IMR-90 (cell line): ENCODE results near the gene XRN2. TPM values are rescaled to one million over a fixed set of nuclear protein-coding genes. Genes with fewer than 3 reads are reported as not detected.
A peak's percentile ranks its signal among the peaks of the same experiment; 100 is the strongest.

Experiments used
- ATAC-seq: fragments of 200-7000 bp; cut with Tn5 transposase; 2 replicates; pipeline ENCODE4 v1.9.1; 2020; ENCODE audit warnings: low read depth, mild to moderate bottlenecking, moderate library complexity
- BruUV-seq: library from RNA; stranded (reverse); fragments of 400-500 nt; replicated peaks from 2 replicates; lab custom pipeline; 2021; lab: Mats Ljungman, UMichigan
- CTCF ChIA-PET: fragments of 300-600 bp; formaldehyde crosslinking; extraction: SDS; loops from one replicate; lab custom pipeline; 2021; ENCODE audit warnings: antibody characterized with exemption; lab: Yijun Ruan, JAX
- POLR2A ChIA-PET: fragments of 300-600 bp; sonication (Branson Sonifier 250); formaldehyde crosslinking; loops from one replicate; lab custom pipeline; 2022; ENCODE audit warnings: antibody characterized with exemption; ENCODE audit not compliant: unreplicated experiment; lab: Charles Lee
- DNase-seq: peaks from one replicate; pipeline ENCODE4 v3.0.0; 2013
- H2AFZ ChIP-seq: replicated peaks from 2 replicates; pipeline ENCODE3; 2013; ENCODE audit warnings: low read length, mild to moderate bottlenecking; ENCODE audit not compliant: poor library complexity
- H2AK5ac ChIP-seq: 2 replicates; pipeline ENCODE4 v1.6.1; 2013; ENCODE audit warnings: low read depth, low read length, inconsistent platforms
- H2AK9ac ChIP-seq: replicated peaks from 2 replicates; pipeline ENCODE3; 2013; ENCODE audit warnings: mild to moderate bottlenecking, low read depth, low read length, moderate library complexity; ENCODE audit not compliant: poor library complexity
- H2BK120ac ChIP-seq: 2 replicates; pipeline ENCODE4 v1.6.1; 2013; ENCODE audit warnings: low read depth, low read length, inconsistent platforms
- H2BK15ac ChIP-seq: 3 replicates; pipeline ENCODE4 v1.6.1; 2013; ENCODE audit warnings: low read depth, low read length, inconsistent platforms
- H2BK20ac ChIP-seq: 2 replicates; pipeline ENCODE4 v1.6.1; 2013; ENCODE audit warnings: low read depth, mild to moderate bottlenecking, inconsistent platforms, low read length, moderate library complexity
- H2BK5ac ChIP-seq: 2 replicates; pipeline ENCODE4 v1.6.1; 2013; ENCODE audit warnings: mild to moderate bottlenecking, low read depth, low read length, inconsistent platforms; ENCODE audit not compliant: poor library complexity, severe bottlenecking
- H3K14ac ChIP-seq: replicated peaks from 2 replicates; pipeline ENCODE4 v1.6.1; 2013; ENCODE audit warnings: low read depth, low read length, inconsistent platforms
- H3K18ac ChIP-seq: 2 replicates; pipeline ENCODE4 v1.6.1; 2013; ENCODE audit warnings: low read depth, low read length, control low read depth
- H3K23ac ChIP-seq: 2 replicates; pipeline ENCODE4 v1.6.1; 2013; ENCODE audit warnings: low read depth, low read length, inconsistent platforms
- H3K27ac ChIP-seq: 2 replicates; pipeline ENCODE4 v1.5.1; 2013; ENCODE audit warnings: mild to moderate bottlenecking, control low read depth, low read length; ENCODE audit not compliant: insufficient read depth
- H3K27me3 ChIP-seq: 2 replicates; pipeline ENCODE4 v1.6.1; 2013; ENCODE audit warnings: low read length; ENCODE audit not compliant: control insufficient read depth, insufficient read depth
- H3K36me3 ChIP-seq: 2 replicates; pipeline ENCODE4 v1.6.1; 2013; ENCODE audit warnings: low read length, mixed read lengths; ENCODE audit not compliant: control insufficient read depth, insufficient read depth
- H3K4ac ChIP-seq: 2 replicates; pipeline ENCODE4 v1.6.1; 2013; ENCODE audit warnings: low read depth, low read length, inconsistent platforms
- H3K4me1 ChIP-seq: 2 replicates; pipeline ENCODE4 v1.6.1; 2013; ENCODE audit warnings: low read length, mixed read lengths; ENCODE audit not compliant: control insufficient read depth, insufficient read depth
- H3K4me2 ChIP-seq: 2 replicates; pipeline ENCODE4 v1.6.1; 2013; ENCODE audit warnings: low read depth, mild to moderate bottlenecking, control low read depth, low read length, moderate library complexity
- H3K4me3 ChIP-seq: 2 replicates; pipeline ENCODE4 v1.5.1; 2013; ENCODE audit warnings: low read depth, mild to moderate bottlenecking, control low read depth, low read length, moderate library complexity; ENCODE audit not compliant: insufficient read depth
- H3K56ac ChIP-seq: 2 replicates; pipeline ENCODE4 v1.6.1; 2013; ENCODE audit warnings: low read length, inconsistent platforms; ENCODE audit not compliant: insufficient read depth; ENCODE audit errors: extremely low read depth
- H3K79me1 ChIP-seq, 2 experiments: 2 replicates each; pipeline ENCODE4 v1.6.1; 2013; ENCODE audit warnings: low read length in 2 of 2, inconsistent platforms in 1 of 2, low read depth in 1 of 2
- H3K9ac ChIP-seq: 2 replicates; pipeline ENCODE4 v1.6.1; 2013; ENCODE audit warnings: low read depth, low read length, control low read depth
- H3K9me1 ChIP-seq: 2 replicates; pipeline ENCODE4 v1.6.1; 2013; ENCODE audit warnings: low read length, inconsistent platforms; ENCODE audit not compliant: insufficient read depth
- H3K9me3 ChIP-seq: 2 replicates; pipeline ENCODE4 v1.6.1; 2013; ENCODE audit warnings: low read length; ENCODE audit not compliant: control insufficient read depth, insufficient read depth
- H4K20me1 ChIP-seq: 2 replicates; pipeline ENCODE4 v1.6.1; 2013; ENCODE audit warnings: low read length, inconsistent platforms; ENCODE audit not compliant: insufficient read depth
- H4K5ac ChIP-seq: 2 replicates; pipeline ENCODE4 v1.6.1; 2013; ENCODE audit warnings: mild to moderate bottlenecking, low read depth, low read length, control low read depth
- H4K8ac ChIP-seq, 2 experiments: 2 replicates each; pipeline ENCODE4 v1.6.1; 2013; ENCODE audit warnings: low read depth in 2 of 2, low read length in 2 of 2, control low read depth in 1 of 2, inconsistent platforms in 1 of 2
- H4K91ac ChIP-seq: 2 replicates; pipeline ENCODE4 v1.6.1; 2013; ENCODE audit warnings: low read depth, low read length, inconsistent platforms; ENCODE audit not compliant: insufficient read depth
- BHLHE40 ChIP-seq: fragments of 150-350 bp; IDR thresholded peaks from 2 replicates; pipeline ENCODE4 v1.6.1; 2016; ENCODE audit warnings: mild to moderate bottlenecking, low read depth, low read length
- CEBPB ChIP-seq: IDR thresholded peaks from 2 replicates; pipeline ENCODE4 v1.6.1; 2012; ENCODE audit warnings: low read depth, low read length, improper control_type of control experiment
- CHD1 ChIP-seq: IDR thresholded peaks from 2 replicates; pipeline ENCODE4 v1.6.1; 2012; ENCODE audit warnings: low read depth, low read length, improper control_type of control experiment
- ELK1 ChIP-seq: fragments of 150-350 bp; IDR thresholded peaks from 2 replicates; pipeline ENCODE4 v1.6.1; 2016; ENCODE audit warnings: low read depth, mild to moderate bottlenecking, low read length, moderate library complexity, borderline replicate concordance
- FOS ChIP-seq: fragments of 150-350 bp; IDR thresholded peaks from 2 replicates; pipeline ENCODE4 v1.6.1; 2016; ENCODE audit warnings: low read depth, low read length
- MAFK ChIP-seq: IDR thresholded peaks from 2 replicates; pipeline ENCODE4 v1.6.1; 2012; ENCODE audit warnings: low read depth, low read length, improper control_type of control experiment
- MAZ ChIP-seq: IDR thresholded peaks from 2 replicates; pipeline ENCODE4 v1.6.1; 2012; ENCODE audit warnings: low read depth, mild to moderate bottlenecking, low read length, improper control_type of control experiment, moderate library complexity, borderline replicate concordance
- MXI1 ChIP-seq: IDR thresholded peaks from 2 replicates; pipeline ENCODE4 v1.6.1; 2012; ENCODE audit warnings: low read depth, mild to moderate bottlenecking, low read length, moderate library complexity, borderline replicate concordance
- NFE2L2 ChIP-seq: fragments of 150-350 bp; IDR thresholded peaks from 2 replicates; pipeline ENCODE4 v1.6.1; 2016; ENCODE audit warnings: low read depth, mild to moderate bottlenecking, low read length
- POLR2A ChIP-seq: IDR thresholded peaks from 2 replicates; pipeline ENCODE4 v1.6.1; 2012; ENCODE audit warnings: mild to moderate bottlenecking, low read depth, low read length
- RAD21 ChIP-seq: IDR thresholded peaks from 2 replicates; pipeline ENCODE4 v1.6.1; 2012; ENCODE audit warnings: low read length, improper control_type of control experiment
- RFX5 ChIP-seq: IDR thresholded peaks from 2 replicates; pipeline ENCODE4 v1.8.0; 2012; ENCODE audit warnings: low read depth, mild to moderate bottlenecking, low read length, moderate library complexity
- SMC3 ChIP-seq: fragments of 150-350 bp; IDR thresholded peaks from 2 replicates; pipeline ENCODE4 v1.6.1; 2016; ENCODE audit warnings: low read depth, mild to moderate bottlenecking, antibody characterized with exemption, low read length, moderate library complexity
- USF2 ChIP-seq: fragments of 150-350 bp; IDR thresholded peaks from 2 replicates; pipeline ENCODE4 v1.6.1; 2017; ENCODE audit warnings: mild to moderate bottlenecking, antibody characterized with exemption, low read length, low read depth
- WGBS, 2 experiments: methylation state at CpG; one replicate each; pipeline versions ENCODE4 v1.1.5 to v1.1.7; 2013; ENCODE audit warnings: missing lambda C conversion rate in 2 of 2; ENCODE audit not compliant: insufficient read length in 1 of 2; ENCODE audit errors: extremely low coverage in 2 of 2; 5-methylcytosine and 5-hydroxymethylcytosine counted together
- dilution Hi-C: fragments of 300-500 bp; cut with HindIII; formaldehyde crosslinking; loops from one replicate; pipeline ENCODE4 v1.14.3; 2018; ENCODE audit warnings: low sequenced_read_pairs; ENCODE audit not compliant: unreplicated experiment
- in situ Hi-C: fragments of 300-500 bp; cut with MboI; formaldehyde crosslinking; loops from 3 replicates; pipeline ENCODE4 v1.14.3; 2019; ENCODE audit warnings: low sequenced_read_pairs, inconsistent platforms, mixed read lengths
- intact Hi-C: fragments of 100-400 bp; cut with micrococcal nuclease; formaldehyde crosslinking; loops from 2 replicates; pipeline ENCODE4 v1.10.0; 2022
- polyA plus RNA-seq, 3 experiments: library from polyadenylated mRNA; depleted of rRNA; stranded (reverse); fragments of >200 nt; gene quantifications; 2 replicates each; pipeline ENCODE4 v1.2.3, GENCODE V29; 2012; ENCODE audit warnings: low replicate concordance in 1 of 3
- total RNA-seq: library from RNA; depleted of rRNA; stranded (reverse); fragments of >200 nt; gene quantifications from 2 replicates; pipeline ENCODE4 v1.2.3, GENCODE V29; 2012
- TF ChIP-seq, protein P1 (sequence below): conservative IDR thresholded peaks from 2 replicates; pipeline ENCODE4 v1.5.1; 2012; ENCODE audit warnings: mild to moderate bottlenecking, low read depth, low read length, improper control_type of control experiment

XRN2 gene
- total and polyA plus RNA-seq, 2 of the 4 experiments (the other 2 are of a cell fraction): 58.1 to 70.8 TPM

DNA sequence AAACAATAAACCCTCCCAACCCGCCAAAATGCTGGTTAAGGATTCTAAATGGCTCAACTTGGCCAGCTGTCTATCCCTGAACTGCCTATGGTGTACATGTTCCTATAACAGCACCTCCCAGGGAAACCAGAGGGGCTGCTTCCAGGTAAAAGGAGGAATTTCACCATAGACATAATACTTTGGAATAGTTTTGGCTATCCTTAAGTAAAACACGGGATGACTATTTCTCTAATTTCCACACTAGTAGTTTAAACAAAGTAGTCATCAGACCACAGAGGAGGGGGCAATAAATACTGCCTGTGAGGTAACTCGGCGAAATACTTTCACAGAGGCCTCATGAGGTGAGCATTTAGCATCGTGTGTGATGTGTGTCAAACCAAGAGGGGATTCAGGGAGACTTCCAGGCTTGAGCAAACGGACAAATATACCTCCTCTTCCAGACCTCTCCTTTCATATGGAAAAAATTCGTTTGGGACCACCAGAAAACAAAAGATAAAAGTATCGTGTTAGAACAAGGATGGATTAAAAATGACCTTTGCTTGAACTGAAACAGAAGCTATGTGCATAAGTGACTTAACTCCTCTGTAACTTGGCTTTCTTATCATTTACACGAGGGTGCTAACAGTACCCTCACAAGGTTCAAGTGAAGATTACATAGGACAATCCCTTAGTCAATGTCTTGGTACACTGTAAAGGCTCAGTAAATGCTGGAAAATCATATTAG, 1.0 kb upstream of the XRN2 start:
- H3K9me3 ChIP-seq: no peaks in the 10 kb centered on the region
- H2AK9ac ChIP-seq: peak overlapping the region; percentile 8
- H3K56ac ChIP-seq: peak overlapping the region; percentile 96; the same call in 1 of the 2 replicates
- BruUV-seq: no TSS peak
- H3K9ac ChIP-seq: peak overlapping the region; percentile 94; the same call in 1 of the 2 replicates
- H4K91ac ChIP-seq: no peak overlapping the region
- H2BK120ac ChIP-seq: no peak overlapping the region
- H3K4me2 ChIP-seq: peak overlapping the region; percentile 94
- H2BK15ac ChIP-seq: no peak overlapping the region
- H3K4me3 ChIP-seq: peak overlapping the region; percentile 81
- DNase-seq: no peak
- H3K79me1 ChIP-seq: peaks cover 3 to 26% of the 10 kb centered on the region in 2 experiments; a peak in 3 of 4 replicates
- intact Hi-C loops (loop anchor here (2.0 to 10.0 kb wide), 5 partner anchors 59 to 205 kb away; partner anchors contain the start of gene KIZ), in situ Hi-C loops (no loop called here), dilution Hi-C loops (no loop called here)
- H3K9me1 ChIP-seq: no peaks in the 10 kb centered on the region
- H2AFZ ChIP-seq: no peak overlapping the region
- no peak overlapping the region for H3K14ac ChIP-seq
- no peak overlapping the region for H3K18ac ChIP-seq
- no peak overlapping the region for H2BK5ac ChIP-seq
- H3K23ac ChIP-seq: peak overlapping the region; percentile 10; the same call in 1 of the 2 replicates
- no peak overlapping the region for H2BK20ac ChIP-seq
- H3K27ac ChIP-seq: no peak overlapping the region
- H3K4me1 ChIP-seq: peaks cover 3% of the 10 kb centered on the region
- H4K5ac ChIP-seq: peak overlapping the region; percentile 70
- H4K8ac ChIP-seq: peak overlapping the region; percentile 96 to 100
- ChIA-PET CTCF (interaction anchor here (0.6 kb wide), 1 partner anchor 50 kb away, joined by 3 read pairs; no protein-coding TSS in a partner anchor), POLR2A (interaction anchor here (1.3 kb wide), 1 partner anchor 10 kb away, joined by 9 read pairs; no protein-coding TSS in a partner anchor)
- H4K20me1 ChIP-seq: peaks cover 29% of the 10 kb centered on the region
- no peak for ATAC-seq
- no peaks in the 10 kb centered on the region for H3K27me3 ChIP-seq
- WGBS, 2 experiments: 0% methylated on average over 1 of the region's 9 CpGs; no CpG with 5 or more reads in 1 of the 2 experiments
- no peaks in the 10 kb centered on the region for H3K36me3 ChIP-seq
- peak overlapping the region; percentile 71 for H3K4ac ChIP-seq
- H2AK5ac ChIP-seq: no peak overlapping the region
- TF ChIP-seq POLR2A (no peak), MXI1 (no peak), USF2 (no peak), RAD21 (no peak), NFE2L2 (no peak), ELK1 (no peak), MAZ (no peak), SMC3 (no peak), RFX5 (no peak), CEBPB (no peak), BHLHE40 (no peak), FOS (no peak), CHD1 (no peak), MAFK (no peak)
- TF ChIP-seq, protein P1, sequence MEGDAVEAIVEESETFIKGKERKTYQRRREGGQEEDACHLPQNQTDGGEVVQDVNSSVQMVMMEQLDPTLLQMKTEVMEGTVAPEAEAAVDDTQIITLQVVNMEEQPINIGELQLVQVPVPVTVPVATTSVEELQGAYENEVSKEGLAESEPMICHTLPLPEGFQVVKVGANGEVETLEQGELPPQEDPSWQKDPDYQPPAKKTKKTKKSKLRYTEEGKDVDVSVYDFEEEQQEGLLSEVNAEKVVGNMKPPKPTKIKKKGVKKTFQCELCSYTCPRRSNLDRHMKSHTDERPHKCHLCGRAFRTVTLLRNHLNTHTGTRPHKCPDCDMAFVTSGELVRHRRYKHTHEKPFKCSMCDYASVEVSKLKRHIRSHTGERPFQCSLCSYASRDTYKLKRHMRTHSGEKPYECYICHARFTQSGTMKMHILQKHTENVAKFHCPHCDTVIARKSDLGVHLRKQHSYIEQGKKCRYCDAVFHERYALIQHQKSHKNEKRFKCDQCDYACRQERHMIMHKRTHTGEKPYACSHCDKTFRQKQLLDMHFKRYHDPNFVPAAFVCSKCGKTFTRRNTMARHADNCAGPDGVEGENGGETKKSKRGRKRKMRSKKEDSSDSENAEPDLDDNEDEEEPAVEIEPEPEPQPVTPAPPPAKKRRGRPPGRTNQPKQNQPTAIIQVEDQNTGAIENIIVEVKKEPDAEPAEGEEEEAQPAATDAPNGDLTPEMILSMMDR: no peak
